Natural killer cell treated with Interleukin-12 subunit alpha and Interleukin-12 subunit beta and Interleukin-15 and Interleukin-18, amount 100 ng/mL, for 72 hours (primary cell): ENCODE measurements around the gene TRPC4AP. TPM values are rescaled to one million over a fixed set of nuclear protein-coding genes. Genes with fewer than 3 reads are reported as not detected.

Experiments
- ATAC-seq, 2 donors: fragments of 150-1000 bp; cut with Tn5 transposase in 1 of 2; sonication (Bioruptor Pico), chemical (Tn5 transposase) in 1 of 2; 2 replicates each; pipeline ENCODE4 v1.10.0; 2021
- DNase-seq: peaks from one replicate; pipeline ENCODE4 v3.0.0; 2022; ENCODE audit warnings: low spot score
- H3K27ac Mint-ChIP-seq, 2 donors: 1 replicate in 1 of 2; 2 replicates in 1 of 2; pipeline ENCODE4 v1.8.0; 2022; ENCODE audit warnings: mixed read lengths in 2 of 2, mild to moderate bottlenecking in 1 of 2, moderate library complexity in 1 of 2
- H3K27me3 Mint-ChIP-seq, 2 donors: 1 replicate in 1 of 2; 2 replicates in 1 of 2; pipeline ENCODE4 v1.8.0; 2022; ENCODE audit warnings: mixed read lengths in 2 of 2
- H3K36me3 Mint-ChIP-seq: one replicate; pipeline ENCODE4 v1.8.0; 2022; ENCODE audit warnings: mixed read lengths
- H3K4me1 Mint-ChIP-seq, 2 donors: 1 replicate in 1 of 2; 2 replicates in 1 of 2; pipeline ENCODE4 v1.8.0; 2022; ENCODE audit warnings: low read depth in 2 of 2, mixed read lengths in 2 of 2, mild to moderate bottlenecking in 1 of 2
- H3K4me3 Mint-ChIP-seq: one replicate; pipeline ENCODE4 v1.8.0; 2022; ENCODE audit warnings: mixed read lengths
- H3K9me3 Mint-ChIP-seq: 2 replicates; pipeline ENCODE4 v1.8.0; 2022; ENCODE audit warnings: mixed read lengths
- total RNA-seq, 2 donors: library from RNA; stranded (reverse); gene quantifications; one replicate each; pipeline ENCODE4 v1.2.3, GENCODE V29; 2022

The TRPC4AP gene
- total RNA-seq, 2 donors from 2014 or later = 62.8 to 86.4 TPM

- Mint-ChIP-seq H3K27me3 (no peaks in the 10 kb centered on the region), H3K9me3 (no peaks in the 10 kb centered on the region), H3K4me3 (peak overlapping the region; percentile 95), H3K36me3 (peaks cover 5% of the 10 kb centered on the region), H3K27ac (peak overlapping the region; percentile 94 to 96), H3K4me1 (peaks cover 22% of the 10 kb centered on the region in 2 donors)
- ATAC-seq (peak in 1 of 2 donors; percentile 2), DNase-seq (peak; percentile 54)
These were observed 137.7 kb downstream of the TRPC4AP start for GRCh38 chr20:34954904-34955230.

DNA sequence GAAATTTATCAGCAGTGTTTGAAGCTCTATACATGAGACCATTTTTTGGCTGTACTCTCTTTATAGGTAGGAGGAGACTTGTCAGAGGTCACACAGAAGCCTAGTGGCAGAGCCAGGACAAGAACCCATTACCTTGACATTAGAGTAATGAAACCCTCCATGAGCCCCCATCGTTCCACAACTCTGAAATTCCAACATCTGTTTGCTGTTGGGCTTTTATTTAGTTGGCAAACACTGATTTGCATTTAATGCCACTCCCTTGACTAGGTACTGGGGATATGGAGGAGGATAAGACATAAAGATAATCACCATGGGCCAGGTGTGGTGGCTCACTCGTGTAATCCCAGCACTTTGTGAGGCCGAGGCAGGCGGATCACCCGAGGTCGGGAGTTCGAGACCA, 138.6 kb downstream of the TRPC4AP start:
- H3K4me1 Mint-ChIP-seq = peaks cover 22% of the 10 kb centered on the region in 2 donors

GRCh38 chr20:34952671-34953070, 139.9 kb downstream of the TRPC4AP start:
- Mint-ChIP-seq H3K27ac (no peak overlapping the region), H3K4me1 (peaks cover 22% of the 10 kb centered on the region in 2 donors), H3K27me3 (no peaks in the 10 kb centered on the region), H3K36me3 (peaks cover 12% of the 10 kb centered on the region), H3K4me3 (no peak overlapping the region), H3K9me3 (no peaks in the 10 kb centered on the region)
- ATAC-seq = no peak
- no peak for DNase-seq

More for the DNA sequence above, 138.6 kb downstream of the TRPC4AP start:
- Mint-ChIP-seq H3K9me3 (no peaks in the 10 kb centered on the region), H3K36me3 (peaks cover 12% of the 10 kb centered on the region), H3K27ac (no peak overlapping the region), H3K27me3 (no peaks in the 10 kb centered on the region), H3K4me3 (no peak overlapping the region)
- ATAC-seq (no peak), DNase-seq (peak; percentile 51)

Other genes starting within 250 kb of the TRPC4AP start
- 1 to 10 TPM; 4.0 to 7.3 TPM for gene GGT7, start 220.0 kb downstream of the TRPC4AP start, total RNA-seq
- 10 to 100 TPM in 1 of 2 donors, 1 to 10 TPM in 1; 2.4 to 13.4 TPM for gene ACSS2, start 216.2 kb downstream of the TRPC4AP start, total RNA-seq
- gene GSS, start 137.0 kb downstream of the TRPC4AP start, total RNA-seq = 10 to 100 TPM; 53.3 to 71.3 TPM
- gene MYH7B, start 136.9 kb downstream of the TRPC4AP start, total RNA-seq = under 1 TPM in 1 of 2 donors, not detected in 1; 0.19 TPM
- gene EDEM2, start 54.5 kb upstream of the TRPC4AP start, total RNA-seq = 10 to 100 TPM; 27.8 to 29.2 TPM
- gene PROCR, start 79.3 kb upstream of the TRPC4AP start, total RNA-seq = 1 to 10 TPM in 1 of 2 donors, under 1 TPM in 1; 0.53 to 2.5 TPM
- not detected for gene MMP24, start 133.9 kb upstream of the TRPC4AP start, total RNA-seq
- 10 to 100 TPM; 35.6 to 51.2 TPM for gene MMP24OS, start 185.3 kb upstream of the TRPC4AP start, total RNA-seq
- gene EIF6, start 192.0 kb upstream of the TRPC4AP start, total RNA-seq = 100 to 1,000 TPM; 154 to 233 TPM
- under 1 TPM in 1 of 2 donors, not detected in 1; 0.10 TPM for gene FAM83C, start 199.6 kb upstream of the TRPC4AP start, total RNA-seq